GM12878 (cell line): ENCODE measurements around the gene TTC19.

Experiments
- ASH2L ChIP-seq: fragments of 300-600, 200-600 bp; sonication (generic); IDR thresholded peaks from 2 replicates; pipeline ENCODE4 v1.6.1; 2017; ENCODE audit warnings: low read depth, mild to moderate bottlenecking, borderline replicate concordance
- BRCA1 ChIP-seq: IDR thresholded peaks from 2 replicates; pipeline ENCODE4 v1.6.1; 2011; ENCODE audit warnings: low read depth, low read length, improper control_type of control experiment
- CBFB ChIP-seq: IDR thresholded peaks from 2 replicates; pipeline ENCODE4 v1.6.1; 2016; ENCODE audit warnings: antibody characterized with exemption, low read depth
- CTCF ChIP-seq, 3 experiments: IDR thresholded peaks in 2 of 3; conservative IDR thresholded peaks in 1 of 3; 2 replicates each; pipeline ENCODE4 v1.5.1; 2011; ENCODE audit warnings: low read depth in 3 of 3, low read length in 3 of 3, mild to moderate bottlenecking in 3 of 3, control low read depth in 2 of 3, moderate library complexity in 2 of 3, inconsistent platforms in 1 of 3, mixed read lengths in 1 of 3; ENCODE audit not compliant: control insufficient read depth in 2 of 3, insufficient read depth in 1 of 3; ENCODE audit errors: extremely low read depth in 1 of 3
- EP300 ChIP-seq, 2 experiments: fragments of 150-350 bp in 1 of 2; IDR thresholded peaks; 2 replicates each; pipeline ENCODE4 v1.6.1; 2011 to 2012; ENCODE audit warnings: low read depth in 2 of 2, low read length in 2 of 2, borderline replicate concordance in 1 of 2, improper control_type of control experiment in 1 of 2, inconsistent platforms in 1 of 2; ENCODE audit not compliant: control insufficient read depth in 1 of 2
- IRF5 ChIP-seq: fragments of 450-650 bp; IDR thresholded peaks from 2 replicates; pipeline ENCODE4 v1.6.1; 2017; ENCODE audit warnings: borderline replicate concordance
- JUNB ChIP-seq: IDR thresholded peaks from 2 replicates; pipeline ENCODE4 v1.6.1; 2016; ENCODE audit warnings: antibody characterized with exemption, mild to moderate bottlenecking
- NR2C1 ChIP-seq: fragments of 450-650 bp; IDR thresholded peaks from 2 replicates; pipeline ENCODE4 v1.6.1; 2017; ENCODE audit warnings: antibody characterized with exemption, mild to moderate bottlenecking, moderate library complexity
- TAF1 ChIP-seq: IDR thresholded peaks from 2 replicates; pipeline ENCODE4 v1.6.1; 2011; ENCODE audit warnings: mild to moderate bottlenecking, low read depth, low read length, borderline replicate concordance

GRCh38 chr17:16026895-16027294 is 27.3 kb downstream of the TTC19 start:
- TF ChIP-seq TAF1 (no peak), EP300 (IDR thresholded peaks at IDR 0.05; ENCODE audit: borderline replicate concordance in 1 of 2, control insufficient read depth in 1 of 2, low read depth in 2 of 2, low read length in 2 of 2) (no peak), IRF5 (no peak), CBFB (no peak), CTCF (IDR thresholded peaks at IDR 0.05 in 2 of 3, conservative IDR thresholded peaks at IDR 0.05 in 1 of 3; ENCODE audit: control insufficient read depth in 2 of 3, extremely low read depth in 1 of 3, insufficient read depth in 1 of 3, low read depth in 3 of 3, low read length in 3 of 3) (no peak), NR2C1 (no peak), JUNB (no peak), BRCA1 (no peak), ASH2L (no peak)
